Natural killer cell (primary cell): Measurements from ENCODE around the gene SLC66A3. TPM values are rescaled to one million over a fixed set of nuclear protein-coding genes. Genes with fewer than 3 reads are reported as not detected.

Source experiments
- ATAC-seq, 3 donors: fragments of 150-1000 bp in 2 of 3; fragments of 200-7000 bp in 1 of 3; cut with Tn5 transposase; 1 replicate in 1 of 3; 2 replicates in 2 of 3; pipeline ENCODE4 v1.10.0; 2021; ENCODE audit warnings: mild to moderate bottlenecking in 2 of 3, moderate library complexity in 2 of 3
- DNase-seq, 2 donors: peaks; one replicate each; pipeline versions ENCODE4 v3.0.0 to v3.0.0-alpha.2; 2013 to 2021; ENCODE audit warnings: mixed read lengths in 1 of 2
- H3K27ac ChIP-seq: one replicate; pipeline ENCODE4 v1.5.1; 2013; ENCODE audit warnings: mild to moderate bottlenecking, low read length
- H3K27me3 ChIP-seq: one replicate; pipeline ENCODE4 v1.6.1; 2013; ENCODE audit warnings: low read length; ENCODE audit not compliant: control insufficient read depth, insufficient read depth
- H3K36me3 ChIP-seq: one replicate; pipeline ENCODE4 v1.6.1; 2013; ENCODE audit warnings: low read length; ENCODE audit not compliant: control insufficient read depth, insufficient read depth
- H3K4me1 ChIP-seq: one replicate; pipeline ENCODE4 v1.6.1; 2013; ENCODE audit warnings: low read length; ENCODE audit not compliant: control insufficient read depth, insufficient read depth
- H3K4me3 ChIP-seq: one replicate; pipeline ENCODE4 v1.5.1; 2013; ENCODE audit warnings: low read length
- H3K9me3 ChIP-seq: one replicate; pipeline ENCODE4 v1.6.1; 2013; ENCODE audit warnings: low read length; ENCODE audit not compliant: control insufficient read depth, insufficient read depth
- H3K27ac Mint-ChIP-seq, 2 donors: one replicate each; pipeline ENCODE4 v1.8.0; 2022; ENCODE audit warnings: mild to moderate bottlenecking in 2 of 2, mixed read lengths in 2 of 2, moderate library complexity in 1 of 2
- H3K27me3 Mint-ChIP-seq, 2 donors: one replicate each; pipeline ENCODE4 v1.8.0; 2022; ENCODE audit warnings: low read depth in 2 of 2, mixed read lengths in 2 of 2
- H3K36me3 Mint-ChIP-seq: one replicate; pipeline ENCODE4 v1.8.0; 2022; ENCODE audit warnings: mixed read lengths
- H3K4me1 Mint-ChIP-seq, 2 donors: one replicate each; pipeline ENCODE4 v1.8.0; 2022; ENCODE audit warnings: mixed read lengths in 2 of 2
- H3K4me3 Mint-ChIP-seq: one replicate; pipeline ENCODE4 v1.8.0; 2022; ENCODE audit warnings: mild to moderate bottlenecking, moderate library complexity, mixed read lengths
- H3K9me3 Mint-ChIP-seq, 2 donors: one replicate each; pipeline ENCODE4 v1.8.0; 2022; ENCODE audit warnings: mixed read lengths in 2 of 2
- CTCF ChIP-seq: fragments of 200-600 bp; IDR thresholded peaks from one replicate; pipeline ENCODE4 v1.8.0; 2022; ENCODE audit warnings: antibody characterized with exemption
- WGBS: methylation state at CpG from one replicate; pipeline ENCODE4 v1.1.7; 2013; ENCODE audit warnings: missing lambda C conversion rate; ENCODE audit not compliant: insufficient coverage; 5-methylcytosine and 5-hydroxymethylcytosine counted together
- intact Hi-C: fragments of 100-400 bp; cut with micrococcal nuclease; formaldehyde crosslinking; loops from one replicate; pipeline ENCODE4 v1.14.2; 2022
- total RNA-seq, 4 donors: library from RNA; stranded (reverse); fragments of 120-200 nt in 1 of 4; gene quantifications; one replicate each; pipeline versions ENCODE4 v1.2.3 to v1.2.4, GENCODE V29; 2013 to 2022

The SLC66A3 gene
- total RNA-seq, 3 donors from 2014 or later (not counting 1 experiment from before 2014, with no cell fraction given), result 21.8 to 23.7 (median 22.5) TPM

GRCh38 chr2:11180653-11181052 lies 25.4 kb downstream of the SLC66A3 start:
- no peak for TF ChIP-seq CTCF
- ATAC-seq, result no peak

GRCh38 chr2:11182951-11183350 lies 27.7 kb downstream of the SLC66A3 start:
- DNase-seq (no peak), ATAC-seq (no peak)
- Histone ChIP-seq H3K9me3 (no peaks in the 10 kb centered on the region), H3K4me3 (no peak overlapping the region), H3K27me3 (no peaks in the 10 kb centered on the region), H3K27ac (no peak overlapping the region), H3K36me3 (peaks cover 30% of the 10 kb centered on the region), H3K4me1 (no peaks in the 10 kb centered on the region)
- Mint-ChIP-seq H3K27me3 (no peaks in the 10 kb centered on the region), H3K9me3 (no peaks in the 10 kb centered on the region), H3K36me3 (no peaks in the 10 kb centered on the region), H3K27ac (no peak overlapping the region), H3K4me3 (no peak overlapping the region), H3K4me1 (no peaks in the 10 kb centered on the region)
- WGBS, result no CpG with 5 or more reads among the region's 2 CpGs
- TF ChIP-seq CTCF, result no peak
- intact Hi-C loops, result no loop called here

More at GRCh38 chr2:11180653-11181052, 25.4 kb downstream of the SLC66A3 start:
- Histone ChIP-seq H3K27me3 (no peaks in the 10 kb centered on the region), H3K4me1 (no peaks in the 10 kb centered on the region), H3K27ac (no peak overlapping the region), H3K36me3 (peaks cover 33% of the 10 kb centered on the region), H3K9me3 (no peaks in the 10 kb centered on the region), H3K4me3 (no peak overlapping the region)
- no peak for DNase-seq
- intact Hi-C loops, result no loop called here
- Mint-ChIP-seq H3K36me3 (no peaks in the 10 kb centered on the region), H3K27ac (no peak overlapping the region), H3K4me1 (peaks cover 4% of the 10 kb centered on the region in 2 donors), H3K9me3 (no peaks in the 10 kb centered on the region), H3K4me3 (no peak overlapping the region), H3K27me3 (no peaks in the 10 kb centered on the region)
- WGBS, result 87% methylated on average over 5 of the region's 6 CpGs

GRCh38 chr2:11186145-11186544 lies 30.9 kb downstream of the SLC66A3 start:
- no peak overlapping the region for H3K4me3 ChIP-seq
- Mint-ChIP-seq H3K36me3 (no peaks in the 10 kb centered on the region), H3K9me3 (no peaks in the 10 kb centered on the region), H3K27me3 (no peaks in the 10 kb centered on the region), H3K4me1 (no peaks in the 10 kb centered on the region), H3K4me3 (no peak overlapping the region), H3K27ac (no peak overlapping the region)
- no peaks in the 10 kb centered on the region for H3K27me3 ChIP-seq
- DNase-seq (no peak), ATAC-seq (no peak)
- H3K9me3 ChIP-seq, result no peaks in the 10 kb centered on the region
- peaks cover 21% of the 10 kb centered on the region for H3K36me3 ChIP-seq
- TF ChIP-seq CTCF, result no peak
- intact Hi-C loops, result no loop called here
- H3K27ac ChIP-seq, result no peak overlapping the region
- H3K4me1 ChIP-seq, result no peaks in the 10 kb centered on the region
- 97% methylated on average over 6 of the region's 6 CpGs for WGBS

GRCh38 chr2:11187083-11187619 lies 31.9 kb downstream of the SLC66A3 start:
- ATAC-seq (no peak), DNase-seq (no peak)
- Histone ChIP-seq H3K36me3 (peaks cover 30% of the 10 kb centered on the region), H3K4me3 (no peak overlapping the region), H3K27me3 (no peaks in the 10 kb centered on the region), H3K4me1 (no peaks in the 10 kb centered on the region), H3K9me3 (no peaks in the 10 kb centered on the region), H3K27ac (no peak overlapping the region)
- intact Hi-C loops, result no loop called here
- Mint-ChIP-seq H3K9me3 (no peaks in the 10 kb centered on the region), H3K4me3 (no peak overlapping the region), H3K27me3 (no peaks in the 10 kb centered on the region), H3K36me3 (no peaks in the 10 kb centered on the region), H3K4me1 (no peaks in the 10 kb centered on the region), H3K27ac (no peak overlapping the region)
- no peak for TF ChIP-seq CTCF
- 98% methylated on average over 5 of the region's 7 CpGs for WGBS
